VCaP (cell line): Measurements from ENCODE around the gene HCFC2.
A peak's percentile ranks its signal among the peaks of the same experiment; 100 is the strongest.

Experiments used
- H3K27ac ChIP-seq: fragments of 450-650 bp; 2 replicates; pipeline ENCODE4 v1.5.1; 2017
- TF ChIP-seq, protein P1 (sequence below): fragments of 450-650 bp; conservative IDR thresholded peaks from 2 replicates; pipeline ENCODE4 v1.5.1; 2017; ENCODE audit warnings: mild to moderate bottlenecking, moderate library complexity

Gene HCFC2

DNA sequence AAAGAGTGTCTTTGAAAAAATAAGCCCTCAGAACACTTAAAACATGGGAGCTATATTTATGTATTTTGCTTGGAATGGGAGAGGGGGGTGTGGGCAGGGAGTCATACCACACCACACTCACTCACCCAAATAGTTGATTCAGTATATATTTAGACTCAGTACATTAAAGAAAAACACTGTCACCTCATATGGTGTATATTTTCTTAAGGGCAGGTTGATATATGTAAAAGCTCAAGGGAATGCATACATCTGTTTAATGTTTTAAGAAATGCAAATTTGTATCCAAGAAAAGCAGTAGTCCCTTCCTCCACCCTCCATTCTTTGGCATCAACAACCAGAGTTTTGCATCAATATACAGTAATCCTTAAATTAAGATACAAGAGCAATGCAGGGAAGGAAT is 72.2 kb downstream of the HCFC2 start:
- TF ChIP-seq, protein P1, sequence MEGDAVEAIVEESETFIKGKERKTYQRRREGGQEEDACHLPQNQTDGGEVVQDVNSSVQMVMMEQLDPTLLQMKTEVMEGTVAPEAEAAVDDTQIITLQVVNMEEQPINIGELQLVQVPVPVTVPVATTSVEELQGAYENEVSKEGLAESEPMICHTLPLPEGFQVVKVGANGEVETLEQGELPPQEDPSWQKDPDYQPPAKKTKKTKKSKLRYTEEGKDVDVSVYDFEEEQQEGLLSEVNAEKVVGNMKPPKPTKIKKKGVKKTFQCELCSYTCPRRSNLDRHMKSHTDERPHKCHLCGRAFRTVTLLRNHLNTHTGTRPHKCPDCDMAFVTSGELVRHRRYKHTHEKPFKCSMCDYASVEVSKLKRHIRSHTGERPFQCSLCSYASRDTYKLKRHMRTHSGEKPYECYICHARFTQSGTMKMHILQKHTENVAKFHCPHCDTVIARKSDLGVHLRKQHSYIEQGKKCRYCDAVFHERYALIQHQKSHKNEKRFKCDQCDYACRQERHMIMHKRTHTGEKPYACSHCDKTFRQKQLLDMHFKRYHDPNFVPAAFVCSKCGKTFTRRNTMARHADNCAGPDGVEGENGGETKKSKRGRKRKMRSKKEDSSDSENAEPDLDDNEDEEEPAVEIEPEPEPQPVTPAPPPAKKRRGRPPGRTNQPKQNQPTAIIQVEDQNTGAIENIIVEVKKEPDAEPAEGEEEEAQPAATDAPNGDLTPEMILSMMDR, result no peak

DNA sequence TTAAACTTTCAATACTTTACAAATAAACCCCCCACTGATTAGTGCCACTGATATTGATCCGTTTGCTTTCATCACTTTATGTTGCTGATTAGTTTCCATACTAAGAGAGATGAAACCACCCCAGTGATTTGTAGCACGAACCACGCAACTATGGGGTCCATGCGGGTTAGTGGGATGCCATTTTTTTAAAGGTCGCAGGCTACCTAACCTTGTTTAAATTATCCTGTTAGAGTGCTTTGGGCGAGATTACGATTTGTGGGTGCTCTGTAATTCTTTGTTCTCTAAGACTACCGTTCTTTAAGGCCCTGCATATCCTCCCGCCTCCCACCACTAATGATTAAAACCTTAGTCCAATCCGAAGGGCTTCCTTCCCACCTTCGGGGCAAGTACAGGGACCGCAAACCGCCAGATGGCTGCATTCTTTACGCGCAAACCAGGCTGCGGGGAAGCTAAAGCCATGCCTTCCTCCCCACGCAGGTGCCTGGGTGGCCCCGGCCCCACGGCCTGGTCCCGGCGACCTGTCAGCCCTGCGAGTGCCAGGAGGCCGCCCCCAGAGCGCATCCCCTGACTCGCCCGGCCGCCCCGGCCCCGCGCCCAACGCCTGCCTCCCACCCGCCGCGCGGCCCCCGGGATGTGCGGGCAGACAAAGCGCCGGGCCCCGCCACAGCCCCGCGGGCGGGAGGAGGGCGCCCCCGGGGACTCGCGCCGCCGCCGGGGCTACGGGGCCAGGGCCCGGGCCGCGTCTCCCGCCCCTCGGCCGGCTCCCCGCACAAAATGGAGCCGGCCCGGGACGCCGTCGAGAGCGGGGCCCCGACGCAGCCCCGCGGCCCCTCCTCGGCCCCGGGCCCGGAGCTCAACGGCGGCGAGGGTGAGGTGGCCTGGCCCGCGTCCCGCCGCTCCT is 72.9 kb downstream of the HCFC2 start:
- peak overlapping the region; percentile 98 for H3K27ac ChIP-seq
- TF ChIP-seq, protein P1, result no peak

More for the DNA sequence above, 72.2 kb downstream of the HCFC2 start:
- peak overlapping the region; percentile 98 for H3K27ac ChIP-seq

DNA sequence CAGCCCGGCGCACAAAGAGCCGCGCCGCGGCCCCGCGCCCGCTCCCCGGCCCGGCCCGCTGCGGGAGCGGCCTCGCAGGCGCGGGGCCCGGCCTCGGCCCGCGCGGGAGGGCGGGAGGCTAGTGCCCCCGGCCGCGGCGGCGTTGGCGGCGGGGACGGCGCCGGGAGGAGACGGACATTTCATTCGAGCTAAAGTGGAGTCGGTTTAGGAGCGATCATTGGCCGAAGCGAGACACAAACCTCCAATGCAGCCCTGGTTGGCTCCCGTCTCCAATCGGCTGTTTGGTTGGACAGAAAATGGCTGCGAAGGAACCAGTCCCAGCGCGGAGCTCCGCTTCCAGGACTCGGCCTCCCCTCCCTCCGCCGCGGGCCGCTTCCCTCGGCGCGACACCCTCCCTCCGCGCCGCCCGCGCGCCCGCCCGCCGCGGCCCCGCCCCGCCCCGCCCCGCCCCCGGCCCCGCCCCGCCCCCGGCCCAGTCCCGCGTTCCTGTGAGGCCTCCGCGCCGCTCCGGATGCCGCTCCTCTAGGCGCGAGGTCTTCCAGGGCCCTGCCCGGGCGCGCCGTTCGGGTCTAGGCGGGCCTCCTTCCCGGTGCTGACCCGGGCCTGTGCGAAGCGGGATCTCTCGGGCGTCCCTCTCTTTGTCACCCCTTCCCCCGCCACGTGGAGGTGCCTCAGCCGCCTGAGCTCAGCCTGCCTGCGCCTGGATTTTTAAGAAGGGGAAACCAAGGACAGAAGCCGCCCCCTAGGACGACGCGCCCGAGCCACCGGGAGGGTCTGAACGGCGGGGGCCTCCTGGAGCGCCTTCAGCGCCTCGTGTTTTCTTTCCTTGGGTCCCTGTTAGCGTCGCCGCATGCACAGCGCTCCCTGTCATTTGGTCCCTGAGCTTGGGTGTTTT is 73.8 kb downstream of the HCFC2 start, which contains the start of gene NFYB:
Gene NFYB (minus strand): TSS at position 309 of the 895 bp plus-strand sequence. CDS start 2,757 bp downstream, outside the sequence.
- H3K27ac ChIP-seq, result peak within 1 kb of the TSS; percentile 98
- TF ChIP-seq, protein P1, result no peak

DNA sequence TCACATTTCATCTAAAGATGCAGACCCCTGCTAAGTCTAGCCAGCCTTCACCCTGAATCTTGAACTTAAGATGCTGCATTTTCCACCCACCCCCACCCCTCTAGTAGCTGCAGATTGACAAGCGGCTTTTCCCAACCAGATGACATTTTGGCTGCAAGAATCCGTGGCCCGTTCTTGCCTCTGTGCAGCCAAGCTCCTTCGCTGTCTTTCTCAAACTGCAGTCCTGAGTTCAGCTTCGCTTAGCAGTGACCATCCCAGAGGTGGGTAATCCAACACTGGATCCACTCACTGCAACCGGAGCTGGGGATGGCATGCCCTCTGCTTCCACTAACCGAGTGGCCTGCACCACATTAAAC is 74.4 kb downstream of the HCFC2 start:
- TF ChIP-seq, protein P1, result no peak
- peak overlapping the region; percentile 98 for H3K27ac ChIP-seq

DNA sequence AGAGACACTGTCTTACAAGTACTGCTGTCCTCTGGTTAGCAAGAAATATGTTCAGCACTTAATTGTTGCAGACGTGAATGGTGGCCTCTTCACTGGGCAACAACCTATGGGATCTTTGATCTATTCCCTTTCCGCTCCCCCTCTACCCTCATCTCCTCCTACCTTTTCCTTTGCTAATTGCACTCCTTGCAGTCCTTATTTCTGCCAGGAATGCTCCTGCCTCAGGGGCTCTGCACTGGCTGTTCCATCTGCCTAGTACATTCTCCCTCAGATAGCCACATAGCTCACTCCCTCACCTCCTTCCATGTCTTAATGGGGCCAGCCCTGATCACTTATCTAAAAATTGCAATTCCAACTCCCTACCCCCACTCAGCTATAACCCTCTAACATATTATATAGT is 78.2 kb downstream of the HCFC2 start:
- H3K27ac ChIP-seq, result no peak overlapping the region
- TF ChIP-seq, protein P1, result no peak

DNA sequence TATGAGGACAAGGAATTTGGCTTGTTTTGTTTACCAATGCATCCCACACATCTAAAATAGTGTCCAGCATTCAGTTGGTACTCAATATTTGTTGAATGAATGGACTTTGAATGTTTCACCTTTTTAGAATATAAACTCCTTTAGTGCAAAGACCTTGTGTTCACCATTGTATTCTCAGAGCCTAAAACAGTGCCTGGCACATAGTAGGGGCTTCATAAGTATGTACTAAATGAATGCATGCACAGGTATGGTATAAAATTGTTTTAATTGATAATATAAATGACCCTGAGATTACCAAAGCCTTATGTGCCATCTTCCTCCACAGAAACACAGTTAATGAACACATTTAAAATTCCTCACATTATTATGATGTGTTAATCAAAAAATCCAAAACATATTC is 78.7 kb downstream of the HCFC2 start:
- H3K27ac ChIP-seq, result no peak overlapping the region
- TF ChIP-seq, protein P1, result no peak

DNA sequence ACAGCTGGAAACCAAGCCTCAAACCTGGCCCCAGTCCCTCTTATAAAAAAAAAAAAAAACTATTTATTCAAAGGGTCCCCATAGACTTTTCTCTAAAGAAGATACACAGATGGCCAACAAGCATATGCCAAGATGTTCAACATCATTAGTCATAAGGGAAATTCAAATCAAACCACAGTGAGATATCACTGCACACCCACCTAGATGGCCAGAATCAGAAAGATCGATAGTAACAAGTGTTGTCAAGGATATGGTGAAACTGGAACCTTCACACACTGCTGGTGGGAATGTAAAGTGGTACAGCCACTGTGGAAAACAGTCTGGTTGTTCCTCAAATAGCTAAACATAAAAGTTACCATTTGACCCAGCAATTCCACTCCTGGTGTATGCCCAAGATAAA is 79.6 kb downstream of the HCFC2 start:
- H3K27ac ChIP-seq, result no peak overlapping the region
- TF ChIP-seq, protein P1, result no peak
